Esophagus squamous epithelium (tissue), 5 donors: Measurements from ENCODE around the gene PCGF2. TPM values are rescaled to one million over a fixed set of nuclear protein-coding genes. Genes with fewer than 3 reads are reported as not detected.
A peak's percentile ranks its signal among the peaks of the same experiment; 100 is the strongest.

ENCODE experiments used
- DNase-seq: peaks from one replicate; lab custom pipeline; 2025; lab: John Stamatoyannopoulos, UW
- H3K27ac ChIP-seq, 4 donors: fragments of 200-600 bp; sonication (generic); one replicate each; pipeline ENCODE4 v1.5.1; 2016 to 2019; ENCODE audit warnings: mild to moderate bottlenecking in 1 of 4
- H3K27me3 ChIP-seq, 4 donors: fragments of 200-600 bp; sonication (generic); 1 replicate in 3 of 4; 2 replicates in 1 of 4; pipeline versions ENCODE4 v1.5.1 to v1.6.0; 2017 to 2021; ENCODE audit warnings: antibody characterized with exemption in 1 of 4
- H3K36me3 ChIP-seq, 3 donors: fragments of 200-600 bp; sonication (generic); one replicate each; pipeline ENCODE4 v1.5.1; 2016 to 2019
- H3K4me1 ChIP-seq, 3 donors: fragments of 200-600 bp; sonication (generic); one replicate each; pipeline ENCODE4 v1.5.1; 2017 to 2019
- H3K4me3 ChIP-seq, 4 donors: fragments of 200-600 bp; sonication (generic); 1 replicate in 3 of 4; 2 replicates in 1 of 4; pipeline ENCODE4 v1.5.1; 2016 to 2019; ENCODE audit warnings: mild to moderate bottlenecking in 2 of 4, moderate library complexity in 1 of 4
- H3K9me3 ChIP-seq, 3 donors: fragments of 200-600 bp; sonication (generic); one replicate each; pipeline ENCODE4 v1.5.1; 2016 to 2019
- CTCF ChIP-seq, 6 experiments: fragments of 450-650 bp in 4 of 6; fragments of 200-600 bp in 2 of 6; sonication (generic) in 2 of 6; IDR thresholded peaks; one replicate each; pipeline ENCODE4 v1.5.1; 2016 to 2019; ENCODE audit warnings: antibody characterized with exemption in 6 of 6, mild to moderate bottlenecking in 4 of 6, moderate library complexity in 4 of 6
- POLR2A ChIP-seq, 4 donors: fragments of 450-650 bp; IDR thresholded peaks; one replicate each; pipeline ENCODE4 v1.6.1; 2017; ENCODE audit warnings: antibody characterized with exemption in 4 of 4, mild to moderate bottlenecking in 4 of 4, moderate library complexity in 3 of 4
- WGBS, 2 donors: methylation state at CpG; one replicate each; pipeline ENCODE4 v1.1.5; 2018; 5-methylcytosine and 5-hydroxymethylcytosine counted together
- intact Hi-C: fragments of 100-400 bp; cut with DNase I; formaldehyde crosslinking; loops from one replicate; pipeline ENCODE4 v1.15.0; 2022
- total RNA-seq, 4 donors: library from RNA; depleted of rRNA; stranded (reverse); fragments of >200 nt; gene quantifications; one replicate each; pipeline ENCODE4 v1.1.0, GENCODE V29; 2016
- donor health status: DM: yes; HTN: yes; CAD: no.

The PCGF2 gene
- total RNA-seq, 4 donors from 2014 or later: 2.5 to 11.8 (median 3.4) TPM

GRCh38 chr17:38697061-38697820 lies 50.9 kb downstream of the PCGF2 start:
- Histone ChIP-seq H3K36me3 (no peaks in the 10 kb centered on the region), H3K4me1 (peaks cover 10 to 50% (median 20%) of the 10 kb centered on the region in 3 donors), H3K9me3 (no peaks in the 10 kb centered on the region), H3K4me3 (no peak overlapping the region), H3K27ac (no peak overlapping the region), H3K27me3 (no peaks in the 10 kb centered on the region)
- WGBS, 2 donors: 77 to 83% methylated on average over 4 of the region's 4 CpGs
- DNase-seq: no peak
- intact Hi-C loops: no loop called here
- TF ChIP-seq POLR2A (IDR thresholded peaks at IDR 0.05) (no peak), CTCF (IDR thresholded peaks at IDR 0.05) (no peak)

GRCh38 chr17:38693700-38694329 lies 54.3 kb downstream of the PCGF2 start:
- no peak overlapping the region for H3K4me3 ChIP-seq
- no peaks in the 10 kb centered on the region for H3K27me3 ChIP-seq
- peaks cover 0 to 19% (median 11%) of the 10 kb centered on the region in 3 donors for H3K4me1 ChIP-seq
- TF ChIP-seq POLR2A (IDR thresholded peaks at IDR 0.05): no peak
- TF ChIP-seq CTCF (IDR thresholded peaks at IDR 0.05): no peak
- WGBS, 2 donors: 51 to 59% methylated on average over 12 of the region's 12 CpGs
- intact Hi-C loops: no loop called here
- no peaks in the 10 kb centered on the region for H3K36me3 ChIP-seq
- no peak for DNase-seq
- H3K27ac ChIP-seq: peak overlapping the region in 3 of 4 donors; percentile 69 to 80 (median 69)
- H3K9me3 ChIP-seq: no peaks in the 10 kb centered on the region

GRCh38 chr17:38691154-38691553 lies 57.0 kb downstream of the PCGF2 start:
- Histone ChIP-seq H3K36me3 (no peaks in the 10 kb centered on the region), H3K4me3 (no peak overlapping the region), H3K27me3 (no peaks in the 10 kb centered on the region), H3K9me3 (no peaks in the 10 kb centered on the region), H3K4me1 (peaks cover 0 to 18% (median 11%) of the 10 kb centered on the region in 3 donors), H3K27ac (no peak overlapping the region)
- intact Hi-C loops: no loop called here
- WGBS, 2 donors: 91 to 94% methylated on average over 4 of the region's 4 CpGs
- DNase-seq: no peak
- TF ChIP-seq POLR2A (IDR thresholded peaks at IDR 0.05) (no peak), CTCF (IDR thresholded peaks at IDR 0.05) (no peak)

GRCh38 chr17:38690386-38690785 lies 57.8 kb downstream of the PCGF2 start:
- Histone ChIP-seq H3K4me3 (no peak overlapping the region), H3K9me3 (no peaks in the 10 kb centered on the region), H3K36me3 (no peaks in the 10 kb centered on the region), H3K4me1 (peaks cover 0 to 18% (median 11%) of the 10 kb centered on the region in 3 donors), H3K27me3 (no peaks in the 10 kb centered on the region), H3K27ac (no peak overlapping the region)
- WGBS, 2 donors: 89 to 96% methylated on average over 3 to 4 of the region's 4 CpGs
- intact Hi-C loops: no loop called here
- TF ChIP-seq POLR2A (IDR thresholded peaks at IDR 0.05) (no peak), CTCF (IDR thresholded peaks at IDR 0.05) (no peak)
- DNase-seq: no peak

GRCh38 chr17:38687286-38687685 lies 60.9 kb downstream of the PCGF2 start:
- intact Hi-C loops: no loop called here
- Histone ChIP-seq H3K4me3 (no peak overlapping the region), H3K4me1 (no peaks in the 10 kb centered on the region), H3K36me3 (no peaks in the 10 kb centered on the region), H3K27ac (no peak overlapping the region), H3K27me3 (no peaks in the 10 kb centered on the region), H3K9me3 (no peaks in the 10 kb centered on the region)
- WGBS, 2 donors: 64 to 74% methylated on average over 2 to 4 of the region's 5 CpGs
- TF ChIP-seq CTCF (IDR thresholded peaks at IDR 0.05): no peak
- TF ChIP-seq POLR2A (IDR thresholded peaks at IDR 0.05): no peak
- DNase-seq: no peak
